Measurements from ENCODE around the gene SLC51B. TPM values are rescaled to one million over a fixed set of nuclear protein-coding genes. Genes with fewer than 3 reads are reported as not detected.

Gene SLC51B
- total and polyA plus RNA-seq, 2 of the 4 experiments (the other 2 are of a cell fraction) = not detected

- CTCF ChIA-PET = no interaction called here
- H4K91ac ChIP-seq (ENCODE audit: insufficient read depth, low read depth, low read length) = peak overlapping the region; percentile 83
- peak overlapping the region; percentile 36 to 64; a peak in 2 of 4 replicates for H4K8ac ChIP-seq (ENCODE audit: low read depth in 2 of 2, low read length in 2 of 2)
- intact Hi-C loops (cut with micrococcal nuclease) (no loop called here), dilution Hi-C loops (cut with HindIII; ENCODE audit: low sequenced_read_pairs, unreplicated experiment) (no loop called here), in situ Hi-C loops (cut with MboI; ENCODE audit: low sequenced_read_pairs) (no loop called here)
- WGBS, 2 experiments (ENCODE audit: extremely low coverage in 2 of 2, insufficient read length in 1 of 2) = 37% methylated on average over 6 of the region's 19 CpGs; no CpG with 5 or more reads in 1 of the 2 experiments
- H3K18ac ChIP-seq (ENCODE audit: low read depth, low read length) = peak overlapping the region; percentile 39
- peak overlapping the region; percentile 76 for H2AK9ac ChIP-seq (replicated peaks; ENCODE audit: low read depth, low read length, poor library complexity)
- H2AFZ ChIP-seq (replicated peaks; ENCODE audit: low read length, poor library complexity) = peak overlapping the region; percentile 58
- TF ChIP-seq USF2 (IDR thresholded peaks at IDR 0.05; ENCODE audit: low read depth, low read length) (peak; percentile 93), MXI1 (IDR thresholded peaks at IDR 0.05; ENCODE audit: borderline replicate concordance, low read depth, low read length) (peak; percentile 46; the same call in 1 of the 2 replicates)
- TF ChIP-seq, protein P1, sequence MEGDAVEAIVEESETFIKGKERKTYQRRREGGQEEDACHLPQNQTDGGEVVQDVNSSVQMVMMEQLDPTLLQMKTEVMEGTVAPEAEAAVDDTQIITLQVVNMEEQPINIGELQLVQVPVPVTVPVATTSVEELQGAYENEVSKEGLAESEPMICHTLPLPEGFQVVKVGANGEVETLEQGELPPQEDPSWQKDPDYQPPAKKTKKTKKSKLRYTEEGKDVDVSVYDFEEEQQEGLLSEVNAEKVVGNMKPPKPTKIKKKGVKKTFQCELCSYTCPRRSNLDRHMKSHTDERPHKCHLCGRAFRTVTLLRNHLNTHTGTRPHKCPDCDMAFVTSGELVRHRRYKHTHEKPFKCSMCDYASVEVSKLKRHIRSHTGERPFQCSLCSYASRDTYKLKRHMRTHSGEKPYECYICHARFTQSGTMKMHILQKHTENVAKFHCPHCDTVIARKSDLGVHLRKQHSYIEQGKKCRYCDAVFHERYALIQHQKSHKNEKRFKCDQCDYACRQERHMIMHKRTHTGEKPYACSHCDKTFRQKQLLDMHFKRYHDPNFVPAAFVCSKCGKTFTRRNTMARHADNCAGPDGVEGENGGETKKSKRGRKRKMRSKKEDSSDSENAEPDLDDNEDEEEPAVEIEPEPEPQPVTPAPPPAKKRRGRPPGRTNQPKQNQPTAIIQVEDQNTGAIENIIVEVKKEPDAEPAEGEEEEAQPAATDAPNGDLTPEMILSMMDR (conservative IDR thresholded peaks at IDR 0.05; ENCODE audit: low read depth, low read length) = no peak
- peak; percentile 82 for DNase-seq
- peak overlapping the region; percentile 62 for H2BK5ac ChIP-seq (ENCODE audit: low read depth, low read length, poor library complexity, severe bottlenecking)
- H2AK5ac ChIP-seq (ENCODE audit: low read depth, low read length) = peak overlapping the region; percentile 95
- ATAC-seq (ENCODE audit: low read depth) = peak; percentile 71
- H3K4me3 ChIP-seq (ENCODE audit: insufficient read depth, low read depth, low read length) = no peak overlapping the region
- POLR2A ChIA-PET (ENCODE audit: unreplicated experiment) = no interaction called here
- H3K56ac ChIP-seq (ENCODE audit: extremely low read depth, insufficient read depth, low read length) = no peak overlapping the region
- H3K27ac ChIP-seq (ENCODE audit: insufficient read depth, low read length) = peak overlapping the region; percentile 64; the same call in 1 of the 2 replicates
- peak overlapping the region; percentile 81 for H2BK20ac ChIP-seq (ENCODE audit: low read depth, low read length)
- no TSS peak for BruUV-seq (replicated peaks)
- no peaks in the 10 kb centered on the region for H4K20me1 ChIP-seq (ENCODE audit: insufficient read depth, low read length)
- peaks cover 27% of the 10 kb centered on the region for H3K9me1 ChIP-seq (ENCODE audit: insufficient read depth, low read length)
- H3K79me1 ChIP-seq (ENCODE audit: low read depth in 1 of 2, low read length in 2 of 2) = no peaks in the 10 kb centered on the region; a peak in 1 of 4 replicates
- peaks cover 28% of the 10 kb centered on the region for H3K4me1 ChIP-seq (ENCODE audit: control insufficient read depth, insufficient read depth, low read length)
- H3K36me3 ChIP-seq (ENCODE audit: control insufficient read depth, insufficient read depth, low read length) = no peaks in the 10 kb centered on the region
- peak overlapping the region; percentile 68; the same call in 1 of the 2 replicates for H3K14ac ChIP-seq (replicated peaks; ENCODE audit: low read depth, low read length)
- peak overlapping the region; percentile 55; the same call in 1 of the 3 replicates for H2BK15ac ChIP-seq (ENCODE audit: low read depth, low read length)
- peak overlapping the region; percentile 27 for H3K23ac ChIP-seq (ENCODE audit: low read depth, low read length)
- H3K9ac ChIP-seq (ENCODE audit: low read depth, low read length) = no peak overlapping the region
- no peaks in the 10 kb centered on the region for H3K9me3 ChIP-seq (ENCODE audit: control insufficient read depth, insufficient read depth, low read length)
- peak overlapping the region; percentile 83 for H3K4ac ChIP-seq (ENCODE audit: low read depth, low read length)
- no peaks in the 10 kb centered on the region for H3K27me3 ChIP-seq (ENCODE audit: control insufficient read depth, insufficient read depth, low read length)
- peak overlapping the region; percentile 11; the same call in 1 of the 2 replicates for H4K5ac ChIP-seq (ENCODE audit: low read depth, low read length)
- peak overlapping the region; percentile 90 for H2BK120ac ChIP-seq (ENCODE audit: low read depth, low read length)
- H3K4me2 ChIP-seq (ENCODE audit: low read depth, low read length) = peak overlapping the region; percentile 69
Observed at GRCh38 chr15:65049418-65049840, 4.2 kb downstream of the SLC51B start.

Data from IMR-90 (cell line).